GM13977 (cell line): Measurements from ENCODE around the gene APOA1.

ENCODE experiments used
- DNase-seq: peaks from one replicate; pipeline ENCODE4 v3.0.0; 2012; ENCODE audit warnings: low spot score
- CTCF ChIP-seq: IDR thresholded peaks from 2 replicates; pipeline ENCODE4 v1.5.1; 2012; ENCODE audit warnings: mild to moderate bottlenecking, control low read depth; ENCODE audit not compliant: insufficient read depth; ENCODE audit errors: extremely low read depth, missing control alignments
- in situ Hi-C: fragments of 300-500 bp; cut with MboI; formaldehyde crosslinking; loops from one replicate; pipeline ENCODE4 v1.12.0; 2022; ENCODE audit warnings: low sequenced_read_pairs, low pct_unique_long_range_greater_than_20kb, mixed read lengths, inconsistent platforms; ENCODE audit not compliant: unreplicated experiment

The APOA1 gene

GRCh38 chr11:116792869-116793771, 44.3 kb downstream of the APOA1 start:
- DNase-seq = no peak
- no peak for TF ChIP-seq CTCF
- in situ Hi-C loops = loop anchor here (25.0 kb wide), 1 partner anchor 319 kb away; no protein-coding TSS in a partner anchor

- in situ Hi-C loops = loop anchor here (25.0 kb wide), 1 partner anchor 320 kb away; no protein-coding TSS in a partner anchor
These were observed 45.1 kb downstream of the APOA1 start for GRCh38 chr11:116792144-116792868.

GRCh38 chr11:116791813-116792143, 45.6 kb downstream of the APOA1 start, which contains the start of gene APOA5:
APOA5 (minus strand) TSS chr11:116791879; CDS start chr11:116791860, 19 bp downstream.
- DNase-seq = no peak
- in situ Hi-C loops = loop anchor here (25.0 kb wide), 1 partner anchor 321 kb away; no protein-coding TSS in a partner anchor
- no peak for TF ChIP-seq CTCF

More at GRCh38 chr11:116792144-116792868, 45.1 kb downstream of the APOA1 start:
- TF ChIP-seq CTCF = no peak
- DNase-seq = no peak

- TF ChIP-seq CTCF = peak; percentile 92
- in situ Hi-C loops = loop anchor here (25.0 kb wide), 1 partner anchor 321 kb away; no protein-coding TSS in a partner anchor
- DNase-seq = peak; percentile 89
These were observed 46.2 kb downstream of the APOA1 start for GRCh38 chr11:116791002-116791812.

GRCh38 chr11:116790167-116791001, 47.0 kb downstream of the APOA1 start:
- TF ChIP-seq CTCF = no peak
- DNase-seq = no peak
- in situ Hi-C loops = loop anchor here (25.0 kb wide), 1 partner anchor 322 kb away; no protein-coding TSS in a partner anchor
